Thymus (tissue), 11 donors: ENCODE data around the gene KCND3. TPM values are rescaled to one million over a fixed set of nuclear protein-coding genes. Genes with fewer than 3 reads are reported as not detected.

Experiments used
- DNase-seq, 9 donors: peaks; one replicate each; pipeline ENCODE4 v3.0.0-alpha.2; 2013; ENCODE audit warnings: low spot score in 9 of 9, low read depth in 6 of 9, missing footprints in 1 of 9
- H3K27ac ChIP-seq, 2 donors: one replicate each; pipeline ENCODE4 v1.5.1; 2013; ENCODE audit warnings: control low read depth in 1 of 2, low read depth in 1 of 2, low read length in 1 of 2, mild to moderate bottlenecking in 1 of 2, moderate library complexity in 1 of 2
- H3K27me3 ChIP-seq, 2 donors: one replicate each; pipeline ENCODE4 v1.5.1; 2013; ENCODE audit warnings: low read length in 1 of 2; ENCODE audit not compliant: control insufficient read depth in 2 of 2, insufficient read depth in 1 of 2
- H3K36me3 ChIP-seq, 2 donors: one replicate each; pipeline ENCODE4 v1.5.1; 2013; ENCODE audit warnings: low read length in 1 of 2, mild to moderate bottlenecking in 1 of 2, moderate library complexity in 1 of 2; ENCODE audit not compliant: control insufficient read depth in 2 of 2, insufficient read depth in 2 of 2
- H3K4me1 ChIP-seq, 2 donors: one replicate each; pipeline ENCODE4 v1.5.1; 2013; ENCODE audit warnings: low read length in 2 of 2; ENCODE audit not compliant: control insufficient read depth in 2 of 2, insufficient read depth in 2 of 2
- H3K4me3 ChIP-seq, 2 donors: one replicate each; pipeline ENCODE4 v1.5.1; 2013; ENCODE audit warnings: low read length in 2 of 2, control low read depth in 1 of 2, mild to moderate bottlenecking in 1 of 2
- H3K9me3 ChIP-seq, 2 donors: one replicate each; pipeline ENCODE4 v1.5.1; 2013; ENCODE audit warnings: low read length in 1 of 2, mild to moderate bottlenecking in 1 of 2; ENCODE audit not compliant: control insufficient read depth in 2 of 2, insufficient read depth in 1 of 2
- WGBS: extraction: QIAGEN DNeasy Blood & Tissue Kit; methylation state at CpG from one replicate; pipeline ENCODE4 v1.1.7; 2013; 5-methylcytosine and 5-hydroxymethylcytosine counted together
- polyA plus RNA-seq: library from polyadenylated mRNA; stranded (reverse); fragments of 200-250 nt; gene quantifications from one replicate; pipeline ENCODE4 v1.2.3, GENCODE V29; 2013
- total RNA-seq: library from RNA; stranded (reverse); fragments of 120-200 nt; gene quantifications from one replicate; pipeline ENCODE4 v1.2.4, GENCODE V29; 2013
- donor health status: healthy.

KCND3 gene
- total and polyA plus RNA-seq, 2 donors: 0.33 to 0.73 TPM

DNA sequence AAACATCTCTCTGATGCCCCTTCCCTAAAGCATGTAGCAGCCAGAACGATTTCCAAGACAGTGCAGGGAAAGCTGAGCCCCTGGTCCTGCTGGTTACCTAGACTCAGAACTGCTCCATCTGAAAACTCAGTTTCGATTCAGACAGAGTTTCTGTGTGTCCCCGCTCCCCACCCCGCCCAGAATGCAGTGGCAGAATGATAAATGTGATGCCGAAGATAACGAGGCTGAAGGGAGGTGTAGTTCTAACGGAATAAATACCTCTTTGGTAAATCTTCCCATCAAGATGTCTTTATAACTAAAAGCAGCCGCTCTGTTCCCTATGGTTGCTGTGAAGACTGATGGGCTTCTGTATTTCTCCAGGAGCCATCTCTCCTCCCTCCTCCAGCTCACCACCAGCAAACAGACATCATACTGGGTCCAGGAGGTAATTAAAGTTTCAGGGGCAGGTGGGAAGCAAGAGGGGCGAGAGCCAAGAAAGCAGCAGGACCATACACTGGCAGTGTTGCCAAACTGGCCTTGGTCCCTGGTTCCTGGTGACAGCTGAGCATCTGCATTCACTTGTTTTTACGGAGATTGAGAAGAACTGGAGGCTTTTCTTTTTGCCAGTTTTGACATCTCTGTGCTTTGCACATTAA is 156.8 kb downstream of the KCND3 start:
- Histone ChIP-seq H3K27ac (no peak overlapping the region), H3K9me3 (no peaks in the 10 kb centered on the region), H3K4me3 (no peak overlapping the region), H3K36me3 (no peaks in the 10 kb centered on the region), H3K4me1 (no peaks in the 10 kb centered on the region), H3K27me3 (no peaks in the 10 kb centered on the region)
- DNase-seq: no peak
- 82% methylated on average over 10 of the region's 10 CpGs for WGBS

GRCh38 chr1:111831153-111831552 is 158.3 kb downstream of the KCND3 start:
- DNase-seq: no peak
- 15% methylated on average over 1 of the region's 1 CpG for WGBS
- Histone ChIP-seq H3K36me3 (no peaks in the 10 kb centered on the region), H3K27ac (no peak overlapping the region), H3K27me3 (no peaks in the 10 kb centered on the region), H3K4me3 (no peak overlapping the region), H3K4me1 (no peaks in the 10 kb centered on the region), H3K9me3 (no peaks in the 10 kb centered on the region)

- 93% methylated on average over 6 of the region's 6 CpGs for WGBS
- Histone ChIP-seq H3K27me3 (no peaks in the 10 kb centered on the region), H3K36me3 (no peaks in the 10 kb centered on the region), H3K9me3 (no peaks in the 10 kb centered on the region), H3K4me1 (no peaks in the 10 kb centered on the region), H3K27ac (no peak overlapping the region), H3K4me3 (no peak overlapping the region)
- no peak for DNase-seq
Observed at GRCh38 chr1:111827946-111828345, 161.5 kb downstream of the KCND3 start.

DNA sequence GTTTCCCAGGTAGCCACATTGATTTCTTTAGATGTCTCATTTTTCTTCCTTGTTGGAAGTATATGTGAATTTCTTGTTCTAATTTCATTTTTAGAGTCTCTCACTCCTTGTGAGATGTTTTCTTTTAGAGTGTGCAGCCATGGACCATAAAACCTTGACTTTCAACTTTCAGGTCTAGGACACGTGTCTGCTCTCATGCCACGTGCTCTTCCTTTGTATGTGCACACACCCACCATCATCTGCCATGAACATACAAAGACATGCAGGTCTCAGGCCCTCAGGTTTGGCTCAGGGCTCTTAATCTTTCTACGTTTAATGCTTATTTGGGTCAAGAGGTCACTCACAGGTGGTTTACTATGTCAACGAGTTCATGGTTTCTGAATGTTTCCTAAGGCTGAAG is 163.2 kb downstream of the KCND3 start:
- Histone ChIP-seq H3K27me3 (no peaks in the 10 kb centered on the region), H3K36me3 (no peaks in the 10 kb centered on the region), H3K4me1 (no peaks in the 10 kb centered on the region), H3K9me3 (no peaks in the 10 kb centered on the region), H3K4me3 (no peak overlapping the region), H3K27ac (no peak overlapping the region)
- DNase-seq: no peak
- 87% methylated on average over 4 of the region's 4 CpGs for WGBS

- 92% methylated on average over 3 of the region's 3 CpGs for WGBS
Observed at GRCh38 chr1:111825217-111825616, 164.3 kb downstream of the KCND3 start.

GRCh38 chr1:111822138-111822537 is 167.3 kb downstream of the KCND3 start:
- no peaks in the 10 kb centered on the region for H3K36me3 ChIP-seq
- H3K9me3 ChIP-seq: no peaks in the 10 kb centered on the region
- no peaks in the 10 kb centered on the region for H3K27me3 ChIP-seq
- no peak overlapping the region for H3K4me3 ChIP-seq
- no peaks in the 10 kb centered on the region for H3K4me1 ChIP-seq
- whole genome bisulfite sequencing: 95% methylated on average over 6 of the region's 6 CpGs
- no peak overlapping the region for H3K27ac ChIP-seq
- DNase-seq: no peak

More at GRCh38 chr1:111825217-111825616, 164.3 kb downstream of the KCND3 start:
- H3K27ac ChIP-seq: no peak overlapping the region
- H3K36me3 ChIP-seq: no peaks in the 10 kb centered on the region
- DNase-seq: no peak
- H3K4me3 ChIP-seq: no peak overlapping the region
- H3K9me3 ChIP-seq: no peaks in the 10 kb centered on the region
- H3K27me3 ChIP-seq: no peaks in the 10 kb centered on the region
- H3K4me1 ChIP-seq: no peaks in the 10 kb centered on the region

DNA sequence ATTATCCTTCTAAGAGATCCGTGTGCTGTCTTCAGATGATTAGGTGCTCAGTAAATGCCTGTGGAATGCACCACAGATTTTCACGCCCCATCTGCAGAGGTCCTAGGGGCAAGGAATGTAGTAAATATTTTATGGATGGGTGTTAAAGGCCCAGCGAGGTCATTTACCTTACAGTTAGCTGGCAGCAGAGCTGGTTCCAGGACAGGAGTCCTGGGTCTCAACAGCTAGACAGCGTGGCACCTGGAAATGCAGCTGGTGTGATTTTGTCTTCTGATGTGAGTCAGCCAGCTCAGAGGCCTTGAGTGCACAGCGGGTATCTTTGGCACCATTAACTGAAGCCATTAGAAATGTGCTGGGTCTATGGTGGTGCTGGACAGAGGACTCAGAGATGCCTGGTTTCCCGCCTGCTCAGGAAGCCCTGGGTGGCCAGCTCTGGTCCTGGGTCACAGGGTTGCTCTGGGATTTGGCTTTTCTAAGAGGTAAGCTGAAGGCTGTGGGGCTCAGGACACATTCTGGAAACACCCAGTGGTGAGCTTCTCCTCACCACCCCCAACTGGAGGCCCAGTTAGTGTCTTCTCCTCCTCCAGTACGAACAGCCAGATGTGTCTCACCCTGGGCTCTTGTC is 168.2 kb downstream of the KCND3 start:
- no peaks in the 10 kb centered on the region for H3K36me3 ChIP-seq
- no peaks in the 10 kb centered on the region for H3K4me1 ChIP-seq
- WGBS: 92% methylated on average over 7 of the region's 7 CpGs
- no peak overlapping the region for H3K4me3 ChIP-seq
- H3K9me3 ChIP-seq: no peaks in the 10 kb centered on the region
- no peak for DNase-seq
- H3K27me3 ChIP-seq: no peaks in the 10 kb centered on the region
- H3K27ac ChIP-seq: no peak overlapping the region

DNA sequence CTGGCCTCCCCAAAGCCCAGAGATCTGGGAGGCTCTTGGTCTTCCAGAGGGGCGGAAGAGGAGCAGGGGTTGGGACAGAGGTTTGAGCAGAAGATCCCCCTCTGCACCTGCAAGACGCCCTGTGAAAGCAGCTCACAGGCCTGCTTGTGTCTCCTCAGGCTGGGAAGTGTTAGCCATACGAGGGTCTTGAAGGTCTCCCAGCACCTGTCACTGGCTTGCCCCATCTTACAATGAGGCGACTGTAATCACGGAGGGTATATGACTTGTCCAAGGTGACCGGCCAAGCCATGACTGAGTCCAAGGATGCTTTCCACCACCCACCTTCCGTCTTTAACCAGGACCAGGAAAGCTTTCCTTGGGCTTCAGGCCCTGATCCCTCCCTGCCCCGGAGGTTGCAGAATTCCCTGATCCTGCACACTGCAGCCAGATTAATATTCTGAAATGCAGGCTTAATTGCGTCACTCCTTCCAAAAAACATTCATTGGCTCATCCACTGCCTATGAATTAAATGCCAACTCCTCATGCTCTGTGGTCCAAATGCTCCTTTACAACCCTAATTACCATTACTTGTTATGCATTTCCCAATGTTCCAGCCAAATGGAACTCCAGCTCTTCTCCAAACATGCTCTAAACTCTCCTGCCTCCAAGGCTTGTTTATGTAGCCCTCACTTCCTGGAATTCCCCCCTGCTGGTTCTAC is 169.8 kb downstream of the KCND3 start:
- H3K4me1 ChIP-seq: no peaks in the 10 kb centered on the region
- no peak overlapping the region for H3K4me3 ChIP-seq
- WGBS: 95% methylated on average over 9 of the region's 9 CpGs
- DNase-seq: no peak
- peaks cover 0 to 2% of the 10 kb centered on the region in 2 donors for H3K27me3 ChIP-seq
- no peak overlapping the region for H3K27ac ChIP-seq
- no peaks in the 10 kb centered on the region for H3K9me3 ChIP-seq
- H3K36me3 ChIP-seq: no peaks in the 10 kb centered on the region

- no peak overlapping the region for H3K4me3 ChIP-seq
- no peaks in the 10 kb centered on the region for H3K4me1 ChIP-seq
- H3K36me3 ChIP-seq: no peaks in the 10 kb centered on the region
- H3K27me3 ChIP-seq: peaks cover 0 to 2% of the 10 kb centered on the region in 2 donors
- no peak overlapping the region for H3K27ac ChIP-seq
- H3K9me3 ChIP-seq: no peaks in the 10 kb centered on the region
- 90% methylated on average over 5 of the region's 5 CpGs for WGBS
- DNase-seq: no peak
Observed at GRCh38 chr1:111818546-111818945, 170.9 kb downstream of the KCND3 start.
